Measurements from ENCODE around the gene UMOD.

DNA sequence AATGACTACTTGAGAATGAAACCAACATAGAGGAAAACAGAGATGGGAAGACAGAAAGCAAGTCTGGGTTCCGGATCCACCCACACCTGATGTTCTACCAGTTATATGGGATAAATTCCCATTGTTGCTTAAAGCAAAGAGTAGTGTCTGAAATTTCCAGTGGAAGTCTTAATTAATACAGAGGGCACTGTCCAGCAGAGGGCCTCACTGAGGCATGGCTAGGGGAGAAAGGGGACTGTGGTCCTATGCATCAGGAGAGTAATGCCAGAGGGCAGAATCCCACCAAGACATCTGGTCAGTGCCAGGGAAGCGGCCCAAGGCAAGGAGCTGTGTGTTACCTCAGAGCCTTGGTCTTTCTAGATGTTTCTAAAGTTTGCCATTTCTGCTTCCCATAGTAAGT, 7.5 kb upstream of the UMOD start:
- TF ChIP-seq, protein P1, sequence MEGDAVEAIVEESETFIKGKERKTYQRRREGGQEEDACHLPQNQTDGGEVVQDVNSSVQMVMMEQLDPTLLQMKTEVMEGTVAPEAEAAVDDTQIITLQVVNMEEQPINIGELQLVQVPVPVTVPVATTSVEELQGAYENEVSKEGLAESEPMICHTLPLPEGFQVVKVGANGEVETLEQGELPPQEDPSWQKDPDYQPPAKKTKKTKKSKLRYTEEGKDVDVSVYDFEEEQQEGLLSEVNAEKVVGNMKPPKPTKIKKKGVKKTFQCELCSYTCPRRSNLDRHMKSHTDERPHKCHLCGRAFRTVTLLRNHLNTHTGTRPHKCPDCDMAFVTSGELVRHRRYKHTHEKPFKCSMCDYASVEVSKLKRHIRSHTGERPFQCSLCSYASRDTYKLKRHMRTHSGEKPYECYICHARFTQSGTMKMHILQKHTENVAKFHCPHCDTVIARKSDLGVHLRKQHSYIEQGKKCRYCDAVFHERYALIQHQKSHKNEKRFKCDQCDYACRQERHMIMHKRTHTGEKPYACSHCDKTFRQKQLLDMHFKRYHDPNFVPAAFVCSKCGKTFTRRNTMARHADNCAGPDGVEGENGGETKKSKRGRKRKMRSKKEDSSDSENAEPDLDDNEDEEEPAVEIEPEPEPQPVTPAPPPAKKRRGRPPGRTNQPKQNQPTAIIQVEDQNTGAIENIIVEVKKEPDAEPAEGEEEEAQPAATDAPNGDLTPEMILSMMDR (IDR thresholded peaks at IDR 0.05): no peak
- TF ChIP-seq POLR2AphosphoS5 (IDR thresholded peaks at IDR 0.05): no peak

Measured in upper lobe of left lung (tissue), 4 donors.